Measurements from ENCODE around the gene RAB5A.
"Not testable (repeated sequence)": the region's sequence is repeated elsewhere in the genome, so short reads cannot be mapped to it uniquely, and the experiment has no call there.

The RAB5A gene

GRCh38 chr3:19950316-19950715 lies 3.4 kb downstream of the RAB5A start:
- H3K4me2 ChIP-seq (ENCODE audit: low read length), result no peak overlapping the region
- peaks cover 4% of the 10 kb centered on the region; the same call in 1 of the 2 replicates for H4K20me1 ChIP-seq (ENCODE audit: insufficient read depth, low read length)
- no peak overlapping the region for H3K27ac ChIP-seq (ENCODE audit: low read depth, low read length, poor library complexity, severe bottlenecking)
- H3K9ac ChIP-seq (ENCODE audit: low read length), result no peak overlapping the region
- H3K9me3 ChIP-seq (ENCODE audit: low read length), result no peaks in the 10 kb centered on the region
- peaks cover 59% of the 10 kb centered on the region for H3K79me2 ChIP-seq (ENCODE audit: insufficient read depth, low read length)
- no peak overlapping the region for H2AFZ ChIP-seq (ENCODE audit: low read length)
- H3K4me1 ChIP-seq (ENCODE audit: insufficient read depth, low read length, severe bottlenecking), result peaks cover 33% of the 10 kb centered on the region
- no peaks in the 10 kb centered on the region for H3K27me3 ChIP-seq (ENCODE audit: insufficient read depth, low read length)
- H3K9me2 ChIP-seq (ENCODE audit: low read depth, low read length), result no peaks in the 10 kb centered on the region
- no peak overlapping the region for H3K4me3 ChIP-seq (ENCODE audit: low read depth, low read length, poor library complexity, severe bottlenecking)
- H3F3A ChIP-seq (ENCODE audit: insufficient read depth, low read length), result no peaks in the 10 kb centered on the region
- H3K36me3 ChIP-seq (ENCODE audit: insufficient read depth, low read length), result peaks cover 43% of the 10 kb centered on the region
- TF ChIP-seq EZH2 (IDR thresholded peaks at IDR 0.05; ENCODE audit: borderline replicate concordance, low read length) (no peak), CTCF (IDR thresholded peaks at IDR 0.05; ENCODE audit: low read length) (no peak)

GRCh38 chr3:19954676-19955075 lies 7.8 kb downstream of the RAB5A start:
- Histone ChIP-seq H3K9me2 (ENCODE audit: low read depth, low read length) (no peaks in the 10 kb centered on the region), H3K4me1 (ENCODE audit: insufficient read depth, low read length, severe bottlenecking) (peaks cover 5% of the 10 kb centered on the region), H3F3A (ENCODE audit: insufficient read depth, low read length) (no peaks in the 10 kb centered on the region), H3K27ac (ENCODE audit: low read depth, low read length, poor library complexity, severe bottlenecking) (no peak overlapping the region), H2AFZ (ENCODE audit: low read length) (no peak overlapping the region), H3K9me3 (ENCODE audit: low read length) (no peaks in the 10 kb centered on the region), H3K4me2 (ENCODE audit: low read length) (no peak overlapping the region), H3K36me3 (ENCODE audit: insufficient read depth, low read length) (peaks cover 64% of the 10 kb centered on the region), H4K20me1 (ENCODE audit: insufficient read depth, low read length) (no peaks in the 10 kb centered on the region), H3K27me3 (ENCODE audit: insufficient read depth, low read length) (no peaks in the 10 kb centered on the region), H3K79me2 (ENCODE audit: insufficient read depth, low read length) (peaks cover 59% of the 10 kb centered on the region), H3K9ac (ENCODE audit: low read length) (no peak overlapping the region), H3K4me3 (ENCODE audit: low read depth, low read length, poor library complexity, severe bottlenecking) (no peak overlapping the region)
- TF ChIP-seq EZH2 (IDR thresholded peaks at IDR 0.05; ENCODE audit: borderline replicate concordance, low read length), result no peak
- TF ChIP-seq CTCF (IDR thresholded peaks at IDR 0.05; ENCODE audit: low read length), result no peak

GRCh38 chr3:19957354-19957753 lies 10.5 kb downstream of the RAB5A start:
- H3K36me3 ChIP-seq (ENCODE audit: insufficient read depth, low read length), result peaks cover 73% of the 10 kb centered on the region
- H3K27ac ChIP-seq (ENCODE audit: low read depth, low read length, poor library complexity, severe bottlenecking); H3K4me1 ChIP-seq (ENCODE audit: insufficient read depth, low read length, severe bottlenecking); H3K27me3 ChIP-seq (ENCODE audit: insufficient read depth, low read length); H3K9ac ChIP-seq (ENCODE audit: low read length); H2AFZ ChIP-seq (ENCODE audit: low read length); H4K20me1 ChIP-seq (ENCODE audit: insufficient read depth, low read length); H3F3A ChIP-seq (ENCODE audit: insufficient read depth, low read length); H3K4me2 ChIP-seq (ENCODE audit: low read length); H3K4me3 ChIP-seq (ENCODE audit: low read depth, low read length, poor library complexity, severe bottlenecking); H3K9me2 ChIP-seq (ENCODE audit: low read depth, low read length); H3K9me3 ChIP-seq (ENCODE audit: low read length): not testable (repeated sequence)
- H3K79me2 ChIP-seq (ENCODE audit: insufficient read depth, low read length), result peaks cover 65% of the 10 kb centered on the region

GRCh38 chr3:19959505-19959904 lies 12.6 kb downstream of the RAB5A start:
- no peaks in the 10 kb centered on the region for H3K9me3 ChIP-seq (ENCODE audit: low read length)
- H3K79me2 ChIP-seq (ENCODE audit: insufficient read depth, low read length), result peaks cover 78% of the 10 kb centered on the region
- no peak overlapping the region for H3K9ac ChIP-seq (ENCODE audit: low read length)
- TF ChIP-seq CTCF (IDR thresholded peaks at IDR 0.05; ENCODE audit: low read length) (no peak), EZH2 (IDR thresholded peaks at IDR 0.05; ENCODE audit: borderline replicate concordance, low read length) (no peak)
- no peak overlapping the region for H2AFZ ChIP-seq (ENCODE audit: low read length)
- H4K20me1 ChIP-seq (ENCODE audit: insufficient read depth, low read length), result no peaks in the 10 kb centered on the region
- H3F3A ChIP-seq (ENCODE audit: insufficient read depth, low read length), result no peaks in the 10 kb centered on the region
- peaks cover 52% of the 10 kb centered on the region for H3K36me3 ChIP-seq (ENCODE audit: insufficient read depth, low read length)
- H3K4me2 ChIP-seq (ENCODE audit: low read length), result no peak overlapping the region
- H3K4me3 ChIP-seq (ENCODE audit: low read depth, low read length, poor library complexity, severe bottlenecking), result no peak overlapping the region
- no peaks in the 10 kb centered on the region for H3K9me2 ChIP-seq (ENCODE audit: low read depth, low read length)
- H3K4me1 ChIP-seq (ENCODE audit: insufficient read depth, low read length, severe bottlenecking), result no peaks in the 10 kb centered on the region
- H3K27me3 ChIP-seq (ENCODE audit: insufficient read depth, low read length), result no peaks in the 10 kb centered on the region
- no peak overlapping the region for H3K27ac ChIP-seq (ENCODE audit: low read depth, low read length, poor library complexity, severe bottlenecking)

Measured in OCI-LY1 (cell line).